GM20431 (cell line): Measurements from ENCODE around the gene AKAP6.

Experiments
- in situ Hi-C: fragments of 300-500 bp; cut with MseI, MboI; formaldehyde crosslinking; loops from one replicate; pipeline ENCODE4 v1.15.0; 2020; ENCODE audit warnings: low sequenced_read_pairs; ENCODE audit not compliant: unreplicated experiment

The AKAP6 gene

DNA sequence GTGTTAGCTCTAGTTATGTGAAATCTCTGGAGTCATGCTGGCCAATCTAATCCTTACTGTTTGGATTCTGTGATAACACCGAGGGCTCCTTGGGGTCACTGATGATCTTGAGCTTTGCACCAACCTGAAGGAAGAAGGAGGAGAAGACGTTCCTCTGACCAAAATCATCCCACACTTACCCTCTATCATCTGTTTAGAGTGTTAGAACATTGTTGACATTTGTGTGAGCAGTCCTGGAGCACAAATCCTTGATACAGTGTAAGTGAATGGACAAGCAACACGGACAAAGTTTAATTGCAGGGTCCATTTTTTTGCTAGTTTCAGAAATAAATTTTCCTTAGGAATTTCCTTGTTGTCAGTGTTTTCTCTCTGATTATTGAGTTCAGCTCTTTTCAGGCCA, 181.7 kb downstream of the AKAP6 start:
- in situ Hi-C loops: no loop called here

DNA sequence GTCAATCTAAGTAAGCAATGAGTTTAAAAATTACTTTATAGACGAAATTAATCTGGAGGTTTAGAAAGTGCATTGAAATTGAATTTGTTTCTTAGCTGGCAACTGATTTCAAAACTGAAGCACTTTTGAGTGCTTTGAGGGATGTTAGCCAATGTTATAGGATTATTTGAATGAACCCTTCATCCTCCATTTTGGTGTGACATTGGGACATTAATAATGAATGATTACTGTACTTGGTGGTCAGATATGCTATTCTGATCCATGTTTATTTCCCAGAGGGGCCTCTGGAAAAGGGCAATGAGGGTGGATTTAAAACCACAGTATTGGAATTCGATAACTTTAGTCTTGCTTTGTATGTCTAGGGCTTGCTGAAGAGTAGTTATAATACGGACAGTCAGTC, 183.2 kb downstream of the AKAP6 start:
- in situ Hi-C loops: no loop called here

DNA sequence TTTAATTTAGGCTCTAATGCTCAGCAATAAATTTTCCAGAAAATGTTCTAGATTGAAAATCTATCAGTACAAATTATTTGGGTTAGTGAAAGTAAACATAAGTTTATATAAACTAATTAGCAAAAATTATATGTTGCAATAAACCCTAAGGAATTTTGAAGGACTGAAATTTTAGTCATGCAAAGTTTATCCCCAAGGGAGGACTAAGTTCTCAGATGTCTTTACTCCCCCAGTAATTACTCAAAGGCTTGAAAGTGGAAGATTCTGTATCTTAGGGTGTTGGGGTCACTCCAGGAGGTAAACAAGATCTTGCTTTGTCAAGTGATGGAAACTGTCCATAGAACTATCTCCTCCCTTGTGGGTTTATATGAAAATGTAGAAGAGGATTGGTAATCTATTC, 183.7 kb downstream of the AKAP6 start:
- in situ Hi-C loops: no loop called here

DNA sequence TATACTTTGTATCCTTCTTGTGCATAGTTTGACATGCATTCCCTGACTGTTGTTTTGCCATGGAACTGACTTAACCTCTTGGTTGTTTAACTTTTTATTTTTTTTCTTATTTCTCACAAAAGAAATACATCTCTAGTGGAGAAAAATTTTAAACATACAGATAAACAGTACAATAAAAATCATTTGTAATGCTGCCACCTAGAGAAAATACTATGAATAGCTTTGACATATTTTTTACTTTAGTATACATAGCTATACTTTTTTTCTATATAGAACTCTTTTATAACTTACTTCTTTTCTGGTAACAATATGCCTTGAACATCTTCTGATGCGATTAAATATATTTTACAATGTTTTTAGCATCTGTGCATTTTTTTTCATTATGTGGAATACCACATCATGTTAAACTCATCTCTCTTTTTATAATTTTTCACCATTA, 184.5 kb downstream of the AKAP6 start:
- in situ Hi-C loops: no loop called here

DNA sequence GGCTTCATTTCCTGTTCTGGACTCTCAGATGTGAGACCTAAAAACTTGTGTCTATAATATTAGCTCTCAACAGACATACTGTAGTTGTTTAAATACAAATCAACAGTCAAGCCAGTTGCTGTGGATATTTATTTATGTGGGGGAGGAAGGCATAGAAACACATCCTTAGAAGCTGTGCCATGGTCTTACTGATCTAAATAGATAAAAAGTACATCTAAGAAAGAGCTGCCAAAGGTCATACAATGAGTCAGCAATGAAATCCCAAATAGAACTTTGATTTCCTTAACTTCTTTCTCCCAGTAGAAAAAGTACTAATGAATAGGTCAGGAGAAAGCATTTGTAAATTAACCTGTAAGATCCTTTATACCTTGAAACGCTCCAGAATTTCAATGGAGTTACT, 185.1 kb downstream of the AKAP6 start:
- in situ Hi-C loops: no loop called here

DNA sequence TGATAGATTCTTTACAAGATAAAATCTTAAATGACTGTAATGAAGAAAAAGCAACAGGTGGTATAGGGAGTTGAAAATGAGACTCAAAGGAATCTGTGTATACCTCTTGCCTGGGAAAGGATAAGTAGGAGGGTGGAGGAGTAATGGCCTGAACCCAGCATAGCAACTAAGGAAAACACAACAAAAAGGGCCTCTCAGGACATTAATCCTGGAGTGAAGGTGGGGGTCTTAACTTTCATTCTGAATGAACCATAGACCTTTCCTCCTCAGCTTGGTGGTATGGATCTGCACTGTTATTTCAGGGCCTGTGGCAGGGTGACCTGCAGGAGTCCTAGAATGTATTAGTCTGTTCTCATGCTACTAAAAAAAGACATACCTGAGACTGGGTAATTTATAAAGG, 185.6 kb downstream of the AKAP6 start:
- in situ Hi-C loops: no loop called here

DNA sequence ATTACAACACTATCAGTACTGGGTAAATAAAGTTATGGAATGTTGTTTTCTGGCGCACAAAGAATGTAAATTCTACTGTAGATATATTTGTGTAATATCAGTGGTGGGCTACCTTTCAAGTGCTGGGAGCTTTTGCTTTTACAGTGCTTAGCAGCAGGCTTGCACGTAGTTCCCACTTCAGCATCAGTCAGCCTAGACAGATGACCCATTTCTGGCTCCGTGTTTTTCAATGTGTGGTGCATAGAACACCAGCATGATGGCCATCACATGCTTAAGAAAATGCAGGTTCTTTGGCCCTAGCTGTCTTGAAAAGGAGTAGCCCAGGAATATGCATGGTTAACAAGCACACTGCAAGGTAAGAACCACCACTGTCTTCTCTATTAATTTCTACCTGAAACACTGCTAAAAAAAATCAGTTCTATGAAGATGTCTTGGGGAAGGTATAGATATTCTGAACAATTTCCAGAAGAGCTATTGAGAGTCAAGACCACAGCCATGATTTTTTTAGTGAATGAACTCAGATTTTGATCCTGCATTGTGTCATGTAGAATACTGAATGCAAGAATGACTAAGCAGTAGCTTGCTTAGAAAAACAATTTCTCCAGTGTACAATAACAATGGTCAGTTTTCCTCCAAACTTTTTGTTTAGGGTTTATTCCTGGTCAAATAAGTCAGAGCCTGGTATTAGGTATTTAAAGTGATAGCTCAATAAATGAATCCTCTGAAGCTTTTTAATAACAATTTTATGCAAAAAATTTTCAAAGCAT, 195.7 kb downstream of the AKAP6 start:
- in situ Hi-C loops: no loop called here

DNA sequence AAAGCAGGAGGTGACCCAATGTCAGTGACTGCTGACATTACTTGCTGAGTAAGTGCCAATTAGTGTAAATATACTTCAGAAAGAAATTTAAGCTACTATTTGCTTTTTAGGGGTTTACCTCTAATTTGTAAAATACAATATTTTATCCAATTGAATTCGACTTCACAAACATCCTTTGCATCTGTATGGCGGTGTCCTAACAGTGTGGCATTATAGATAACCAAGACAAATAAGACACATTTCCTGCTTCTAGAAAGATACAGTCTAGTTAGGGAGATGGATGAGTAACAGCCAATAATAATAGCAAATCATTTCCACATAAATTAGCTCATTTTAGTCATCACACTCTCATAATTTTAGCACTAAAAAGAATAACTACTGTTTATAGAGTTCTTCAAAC, 196.5 kb downstream of the AKAP6 start:
- in situ Hi-C loops: no loop called here

DNA sequence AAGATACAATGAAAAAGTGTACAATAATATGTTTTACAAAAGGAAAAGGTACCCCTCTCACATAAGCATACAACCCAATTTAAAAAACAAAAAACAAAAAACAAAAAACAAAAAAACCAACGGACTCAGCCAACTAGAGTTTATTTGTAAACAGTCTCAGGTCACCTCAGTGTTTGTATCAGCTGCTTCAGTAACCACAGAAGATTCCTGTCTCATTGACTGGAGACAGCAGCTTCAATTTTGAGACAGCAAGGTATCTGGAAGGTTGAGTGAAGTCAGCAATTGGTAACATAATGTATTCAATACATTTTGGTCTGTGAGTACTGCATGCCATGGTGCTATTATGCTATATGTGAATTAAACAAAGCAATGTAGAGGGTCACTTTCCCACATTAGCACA, 201.7 kb downstream of the AKAP6 start:
- in situ Hi-C loops: no loop called here

DNA sequence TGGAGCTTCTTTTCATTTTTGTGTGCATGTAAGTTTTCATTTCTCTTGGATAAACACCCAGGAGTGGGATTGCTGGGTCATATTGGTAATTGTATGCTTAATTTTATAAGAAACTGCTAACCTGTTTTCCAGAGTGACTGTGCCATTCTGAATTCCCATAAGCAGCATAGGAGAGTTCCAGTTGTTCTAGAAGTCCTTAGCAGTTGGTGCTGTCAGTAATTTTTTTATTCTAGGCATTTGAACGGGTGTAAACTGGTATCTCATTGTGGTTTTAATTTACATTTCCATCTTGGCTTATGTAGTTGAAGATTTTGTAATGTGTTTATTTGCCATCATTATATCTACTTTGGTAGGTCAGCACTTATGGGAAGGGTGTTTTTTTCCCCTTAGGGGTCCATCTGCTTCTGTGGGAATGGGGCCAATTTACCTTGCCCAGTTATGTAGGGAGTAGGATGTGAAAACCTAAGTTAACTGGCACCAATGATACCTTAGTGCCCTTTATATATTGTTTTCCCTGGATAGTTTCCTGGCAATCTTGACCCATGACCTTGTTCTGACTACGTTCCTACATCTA, 202.9 kb downstream of the AKAP6 start:
- in situ Hi-C loops: no loop called here

DNA sequence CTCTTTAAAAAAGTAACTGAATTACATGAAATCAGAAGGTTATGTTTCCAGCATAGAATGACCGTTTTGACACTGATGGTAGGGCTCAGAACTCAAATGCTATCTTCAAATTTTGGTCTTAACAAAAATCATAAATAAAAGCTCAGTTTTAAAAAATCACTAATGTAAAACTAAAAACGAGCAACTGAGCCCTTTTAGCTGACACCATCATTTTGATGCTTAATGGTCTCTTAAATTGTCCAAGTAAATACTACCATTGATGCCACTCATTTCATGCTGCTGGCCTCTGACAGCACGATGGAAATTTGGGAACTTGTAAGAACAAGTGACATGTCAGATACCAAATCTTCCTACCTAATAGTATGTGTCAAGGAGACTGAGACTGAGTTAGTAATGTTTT, 205.0 kb downstream of the AKAP6 start:
- in situ Hi-C loops: no loop called here

DNA sequence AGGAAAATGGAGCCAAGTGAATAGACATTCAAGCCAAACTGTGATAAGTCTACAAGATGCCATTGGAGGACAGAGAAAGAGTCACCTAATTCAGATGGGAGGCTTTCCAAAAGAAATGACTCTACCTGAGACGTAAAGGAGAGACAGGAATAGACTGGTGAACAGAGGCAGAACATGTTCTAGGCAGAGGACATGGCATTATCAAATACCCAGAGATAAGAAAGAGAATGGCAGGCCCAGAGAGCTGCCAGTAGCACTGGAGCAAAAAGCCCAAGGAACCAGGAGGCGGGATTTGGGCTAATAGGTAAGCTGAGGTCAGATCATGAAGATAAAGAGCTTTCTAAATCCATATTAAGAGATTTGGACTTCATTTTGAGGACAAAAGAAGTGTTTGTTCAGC, 207.1 kb downstream of the AKAP6 start:
- in situ Hi-C loops: no loop called here

DNA sequence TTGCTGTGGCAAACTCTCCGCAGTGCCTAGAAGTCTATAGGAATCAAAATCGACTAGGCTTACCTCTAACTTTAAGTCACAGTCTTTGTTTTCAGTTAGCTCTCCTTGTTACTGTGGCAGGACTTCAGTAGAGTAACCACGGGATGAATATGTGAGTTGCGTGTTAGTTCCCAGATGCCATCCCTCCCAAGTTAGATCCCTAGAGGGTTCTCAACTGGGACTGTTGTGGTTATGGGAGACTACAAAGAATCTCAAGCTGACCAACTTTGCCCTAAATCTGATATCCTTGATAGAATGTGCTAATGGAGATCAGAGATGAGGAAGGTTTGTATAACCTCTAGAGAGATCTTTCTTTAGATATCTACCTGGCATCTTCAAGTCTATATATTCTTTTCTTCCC, 208.1 kb downstream of the AKAP6 start:
- in situ Hi-C loops: no loop called here

DNA sequence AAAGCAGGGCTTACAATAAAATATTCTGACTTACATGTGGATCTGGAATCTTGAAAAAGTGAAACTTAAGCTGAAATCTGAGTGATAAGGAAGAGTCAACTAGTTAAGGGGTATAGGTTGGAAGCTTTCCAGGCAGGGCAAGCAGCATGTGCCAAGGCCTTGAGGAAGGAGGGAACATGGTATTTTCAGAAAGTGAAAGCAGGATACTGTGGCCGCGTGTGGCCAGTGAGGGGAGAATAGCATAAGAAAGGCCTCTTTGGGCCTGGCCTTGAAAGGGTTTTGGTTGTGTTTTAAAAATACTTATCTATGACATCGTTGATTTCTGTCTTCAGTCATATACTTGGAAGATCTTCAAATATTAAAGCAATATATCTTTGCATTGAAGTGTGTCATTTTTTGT, 213.4 kb downstream of the AKAP6 start:
- in situ Hi-C loops: no loop called here

DNA sequence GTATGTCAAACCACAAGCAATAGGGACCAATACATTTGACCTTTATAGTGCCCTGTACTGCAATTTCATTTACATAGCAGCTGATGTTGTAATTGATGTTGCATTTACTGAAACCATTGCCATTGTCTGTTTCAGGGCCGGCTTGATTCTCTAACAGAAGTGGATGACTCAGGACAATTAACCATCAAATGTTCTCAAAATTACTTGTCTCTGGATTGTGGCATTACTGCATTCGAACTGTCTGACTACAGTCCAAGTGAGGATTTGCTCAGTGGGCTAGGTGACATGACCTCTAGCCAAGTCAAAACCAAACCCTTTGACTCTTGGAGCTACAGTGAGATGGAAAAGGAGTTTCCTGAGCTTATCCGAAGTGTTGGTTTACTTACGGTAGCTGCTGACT, 216.0 kb downstream of the AKAP6 start:
- in situ Hi-C loops: no loop called here

DNA sequence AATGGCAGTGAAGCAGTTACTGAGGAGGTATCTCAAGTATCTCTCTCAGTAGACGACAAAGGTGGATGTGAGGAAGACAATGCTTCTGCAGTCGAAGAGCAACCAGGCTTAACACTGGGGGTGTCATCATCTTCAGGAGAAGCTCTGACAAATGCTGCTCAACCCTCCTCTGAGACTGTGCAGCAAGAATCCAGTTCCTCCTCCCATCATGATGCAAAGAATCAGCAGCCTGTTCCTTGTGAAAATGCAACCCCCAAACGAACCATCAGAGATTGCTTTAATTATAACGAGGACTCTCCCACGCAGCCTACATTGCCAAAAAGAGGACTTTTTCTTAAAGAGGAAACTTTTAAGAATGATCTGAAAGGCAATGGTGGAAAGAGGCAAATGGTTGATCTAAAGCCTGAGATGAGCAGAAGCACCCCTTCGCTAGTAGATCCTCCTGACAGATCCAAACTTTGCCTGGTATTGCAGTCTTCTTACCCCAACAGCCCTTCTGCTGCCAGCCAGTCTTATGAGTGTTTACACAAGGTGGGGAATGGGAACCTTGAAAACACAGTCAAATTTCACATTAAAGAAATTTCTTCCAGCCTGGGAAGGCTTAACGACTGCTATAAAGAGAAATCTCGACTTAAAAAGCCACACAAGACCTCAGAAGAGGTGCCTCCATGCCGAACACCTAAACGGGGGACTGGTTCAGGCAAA, 216.6 kb downstream of the AKAP6 start:
- in situ Hi-C loops: no loop called here

DNA sequence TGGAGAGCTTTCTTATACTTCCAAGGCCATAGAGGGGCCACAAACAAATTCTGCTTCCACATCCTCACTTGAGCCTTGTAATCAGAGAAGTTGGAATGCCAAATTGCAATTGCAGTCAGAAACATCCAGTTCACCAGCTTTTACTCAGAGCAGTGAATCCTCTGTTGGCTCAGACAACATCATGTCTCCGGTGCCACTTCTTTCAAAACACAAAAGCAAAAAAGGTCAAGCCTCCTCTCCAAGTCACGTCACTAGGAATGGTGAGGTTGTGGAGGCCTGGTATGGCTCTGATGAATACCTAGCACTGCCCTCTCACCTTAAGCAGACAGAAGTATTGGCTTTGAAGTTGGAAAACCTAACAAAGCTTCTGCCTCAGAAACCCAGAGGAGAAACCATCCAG, 217.1 kb downstream of the AKAP6 start:
- in situ Hi-C loops: no loop called here

DNA sequence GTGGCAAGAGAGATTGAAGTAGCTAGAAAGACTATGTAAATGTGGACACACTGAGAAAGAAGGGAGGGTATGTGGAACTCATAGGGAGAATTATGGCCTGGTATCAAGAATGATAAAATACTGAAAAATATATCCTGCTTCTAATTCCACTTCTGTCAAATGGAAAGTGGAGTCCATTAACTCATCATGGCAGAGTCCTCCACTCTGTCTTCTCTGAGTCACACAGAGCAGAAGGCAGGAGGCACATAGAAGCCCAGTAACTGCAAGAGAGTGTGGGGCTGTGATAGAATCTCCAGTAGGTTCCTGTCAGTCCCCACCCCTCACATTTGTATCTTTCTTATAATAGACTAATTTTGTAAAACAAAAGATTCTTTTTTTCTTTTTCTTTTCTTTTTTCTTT, 223.7 kb downstream of the AKAP6 start:
- in situ Hi-C loops: no loop called here

DNA sequence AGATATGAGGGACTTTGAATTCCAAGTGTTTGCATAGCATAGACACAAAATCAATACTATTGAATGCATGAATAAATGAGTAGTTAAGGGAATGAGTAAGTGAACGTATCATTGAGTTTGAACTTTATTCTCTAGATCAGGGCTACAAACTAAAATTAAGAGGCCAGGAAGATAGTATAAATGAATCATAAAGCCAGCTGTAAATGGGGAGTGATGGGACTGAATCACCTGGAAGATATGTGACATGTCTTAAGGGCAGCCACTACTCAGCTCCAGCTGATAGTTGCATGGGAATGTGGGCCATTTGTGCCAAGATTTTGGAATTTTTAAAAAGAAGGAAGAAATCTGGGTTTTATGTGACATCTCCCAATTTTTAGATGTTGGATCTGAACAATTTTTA, 229.9 kb downstream of the AKAP6 start:
- in situ Hi-C loops: no loop called here

DNA sequence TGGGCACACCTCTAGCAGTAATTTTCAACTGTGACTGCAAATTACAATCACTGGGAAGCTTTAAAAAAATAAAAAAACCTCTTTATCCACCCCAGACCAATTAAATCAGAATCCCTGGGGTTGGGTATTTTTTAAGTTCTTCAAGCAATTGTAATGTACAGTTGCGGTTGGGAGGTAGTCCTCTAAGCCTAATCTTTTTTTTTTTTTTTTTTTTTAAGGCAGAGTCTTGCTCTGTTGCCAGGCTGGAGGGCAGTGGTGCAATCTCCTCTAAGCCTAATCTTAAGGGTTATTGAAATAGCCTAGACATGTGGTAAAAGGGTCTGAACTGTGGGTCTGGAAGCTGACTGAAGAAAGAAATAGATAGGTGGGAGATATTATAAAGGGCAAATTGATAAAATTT, 230.5 kb downstream of the AKAP6 start:
- in situ Hi-C loops: no loop called here

DNA sequence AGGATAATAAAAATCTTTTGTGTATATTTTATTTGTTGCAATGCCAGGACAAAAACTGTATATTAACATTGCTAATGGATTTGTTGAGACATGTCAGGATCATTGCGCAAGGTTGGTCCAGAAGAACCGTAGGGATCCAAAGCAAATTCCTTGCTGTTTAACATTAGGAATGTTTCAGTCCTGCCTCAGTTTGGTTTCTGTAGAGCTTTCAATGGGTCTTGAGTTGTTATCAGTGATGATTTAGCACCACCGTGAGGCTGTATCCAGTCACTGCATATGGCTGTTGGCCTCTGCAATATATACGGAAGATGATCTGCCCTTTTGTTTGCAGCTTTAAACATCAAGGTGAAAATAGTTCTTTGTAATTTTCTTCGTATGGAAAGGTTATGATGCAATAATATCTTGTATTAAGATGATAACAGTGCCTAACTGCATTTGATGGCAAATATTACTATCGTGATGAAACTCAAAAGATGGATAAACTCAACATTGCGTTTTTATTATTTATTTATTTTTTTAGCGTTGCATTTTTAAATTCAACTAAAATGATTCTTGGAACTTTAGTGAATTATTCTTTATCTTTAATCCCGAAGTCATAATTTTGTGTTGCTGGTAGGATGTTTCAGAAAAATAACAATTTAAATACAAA, 231.2 kb downstream of the AKAP6 start:
- in situ Hi-C loops: no loop called here
